22Rv1 (cell line): ENCODE measurements around the gene CSF3.

Experiments used
- H3K27ac ChIP-seq: fragments of 450-650 bp; 2 replicates; pipeline ENCODE4 v1.5.1; 2017
- CTCF ChIP-seq: fragments of 450-650 bp; IDR thresholded peaks from 2 replicates; pipeline ENCODE4 v1.5.1; 2017; ENCODE audit warnings: mild to moderate bottlenecking
- ZFX ChIP-seq: fragments of 450-650 bp; IDR thresholded peaks from 2 replicates; pipeline ENCODE4 v1.6.1; 2017; ENCODE audit warnings: antibody characterized with exemption, borderline replicate concordance

Gene CSF3

DNA sequence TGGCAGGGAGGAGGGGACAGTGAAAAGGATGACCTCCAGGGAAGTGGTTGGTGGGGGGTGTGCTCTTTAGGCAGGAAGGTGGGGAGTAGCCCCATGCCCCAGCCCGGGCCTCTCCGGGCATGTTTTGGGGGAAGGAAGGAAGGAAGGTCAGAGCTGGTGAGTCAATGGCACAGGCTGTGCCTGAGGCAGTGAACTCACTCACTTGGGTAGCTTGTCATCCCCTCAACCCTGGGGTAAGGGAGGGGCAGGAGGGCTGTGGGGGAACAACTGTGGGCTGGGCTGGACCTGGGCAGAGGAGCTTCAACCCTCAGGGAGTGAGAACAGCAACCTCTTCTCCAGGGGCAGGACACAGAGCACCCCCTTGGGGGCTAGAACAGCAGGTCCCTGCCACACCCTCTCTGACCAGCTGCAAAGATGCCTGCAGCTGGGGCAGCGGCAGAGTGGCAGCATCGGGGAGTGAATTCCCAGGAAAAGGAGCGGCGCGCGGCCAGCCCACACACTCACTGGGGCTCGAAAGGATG, 6.3 kb downstream of the CSF3 start:
- no peak overlapping the region for H3K27ac ChIP-seq
- TF ChIP-seq ZFX, result no peak
- TF ChIP-seq CTCF, result no peak

- no peak overlapping the region for H3K27ac ChIP-seq
- no peak for TF ChIP-seq ZFX
- no peak for TF ChIP-seq CTCF
These were observed 7.3 kb downstream of the CSF3 start for GRCh38 chr17:40022497-40022896.

DNA sequence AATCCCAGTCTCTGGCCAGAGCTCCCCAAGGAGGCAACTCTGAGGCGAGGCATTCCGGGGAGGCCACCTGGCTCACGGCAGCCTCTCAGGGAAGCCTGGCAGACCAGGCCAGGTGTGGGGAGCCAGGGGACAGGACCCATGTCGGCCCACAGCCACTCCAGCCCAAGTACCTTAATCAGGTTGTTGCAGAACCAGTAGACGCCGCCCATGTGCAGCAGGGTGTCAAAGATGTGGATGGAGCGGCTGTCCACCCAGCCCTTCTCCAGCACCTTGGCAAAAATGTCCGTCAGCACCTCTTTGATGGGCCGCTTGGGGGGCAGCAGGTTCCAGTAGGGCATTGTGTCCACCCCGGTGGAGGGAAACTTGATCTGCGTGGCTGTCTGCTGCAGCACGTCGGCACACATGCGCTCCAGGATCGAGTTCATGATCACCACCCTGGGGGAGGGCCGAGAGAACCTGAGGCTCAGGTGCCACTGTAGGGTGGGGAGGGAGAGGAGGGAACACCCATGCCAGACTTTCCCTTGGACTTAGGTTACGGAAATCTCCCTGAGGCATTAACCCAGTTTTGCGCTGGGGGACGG, 7.8 kb downstream of the CSF3 start:
- no peak overlapping the region for H3K27ac ChIP-seq
- TF ChIP-seq CTCF (no peak), ZFX (no peak)

- H3K27ac ChIP-seq, result no peak overlapping the region
- TF ChIP-seq CTCF, result no peak
- no peak for TF ChIP-seq ZFX
These were observed 8.5 kb downstream of the CSF3 start for GRCh38 chr17:40023590-40024292.

DNA sequence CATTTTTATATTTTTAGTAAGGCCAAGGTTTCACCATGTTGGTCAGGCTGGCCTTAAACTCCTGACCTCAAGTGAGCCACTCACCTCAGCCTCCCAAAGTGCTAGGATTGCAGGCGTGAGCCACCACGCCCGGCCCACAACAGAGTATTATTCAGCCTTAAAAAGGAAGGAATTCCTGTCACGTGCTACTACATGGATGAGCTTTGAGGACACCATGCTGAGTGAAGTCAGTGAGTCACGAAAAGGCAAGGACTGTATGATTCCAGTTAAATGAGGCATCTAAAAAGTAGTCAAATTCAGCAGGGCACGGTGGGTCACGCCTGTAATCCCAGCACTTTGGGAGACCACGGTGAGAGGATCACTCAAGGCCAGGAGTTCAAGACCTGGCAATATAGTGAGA, 9.7 kb downstream of the CSF3 start:
- H3K27ac ChIP-seq, result no peak overlapping the region
- TF ChIP-seq ZFX (no peak), CTCF (no peak)

GRCh38 chr17:40025559-40025958, 10.3 kb downstream of the CSF3 start:
- no peak for TF ChIP-seq ZFX
- TF ChIP-seq CTCF, result no peak
- H3K27ac ChIP-seq, result no peak overlapping the region
